GM12878 (cell line): Measurements from ENCODE around the gene CNOT11. TPM values are rescaled to one million over a fixed set of nuclear protein-coding genes. Genes with fewer than 3 reads are reported as not detected.
A peak's percentile ranks its signal among the peaks of the same experiment; 100 is the strongest.
"Not testable (repeated sequence)": the region's sequence is repeated elsewhere in the genome, so short reads cannot be mapped to it uniquely, and the experiment has no call there.

Experiments used
- ATAC-seq: fragments of 200-7000 bp; cut with Tn5 transposase; 3 replicates; pipeline ENCODE4 v1.9.1; 2020; ENCODE audit warnings: mild to moderate bottlenecking, moderate library complexity
- BruUV-seq: library from RNA; stranded (reverse); fragments of 400-500 nt; replicated peaks from 2 replicates; lab custom pipeline; 2021; lab: Mats Ljungman, UMichigan
- CTCF ChIA-PET: fragments of 300-600 bp; sonication (Branson Sonifier 250); formaldehyde crosslinking; extraction: SDS; loops from one replicate; lab custom pipeline; 2021; ENCODE audit warnings: inconsistent platforms; lab: Yijun Ruan, JAX
- POLR2A ChIA-PET: fragments of 350-600 bp; formaldehyde crosslinking; extraction: SDS; loops from one replicate; lab custom pipeline; 2021; ENCODE audit warnings: inconsistent platforms; lab: Charles Lee
- RAD21 ChIA-PET: fragments of 300-600 bp; sonication (Branson Sonifier 250); formaldehyde crosslinking; loops from one replicate; lab custom pipeline; 2023; ENCODE audit warnings: antibody characterized with exemption; ENCODE audit not compliant: unreplicated experiment; lab: Charles Lee
- SMC1A ChIA-PET: fragments of 300-600 bp; sonication (Branson Sonifier 250); formaldehyde crosslinking; loops from one replicate; lab custom pipeline; 2023; ENCODE audit not compliant: unreplicated experiment, uncharacterized antibody; lab: Charles Lee
- DNase-seq: peaks from one replicate; pipeline ENCODE4 v3.0.0-alpha.2; 2011; ENCODE audit warnings: low read depth, low spot score
- FAIRE-seq: peaks from 3 replicates; lab custom pipeline; 2011; peaks lifted over from hg19 to GRCh38; lab: Jason Lieb, UNC
- H2AFZ ChIP-seq: 2 replicates; pipeline ENCODE4 v1.6.0; 2011; ENCODE audit warnings: low read depth, low read length, control low read depth; ENCODE audit not compliant: control insufficient read depth
- H3K27ac ChIP-seq: 2 replicates; pipeline ENCODE4 v1.5.1; 2011; ENCODE audit warnings: control low read depth; ENCODE audit not compliant: control insufficient read depth, insufficient read depth
- H3K27me3 ChIP-seq, 2 experiments: replicated peaks in 1 of 2; 2 replicates each; pipeline versions ENCODE4 v1.6.0 to v1.6.1; 2011; ENCODE audit warnings: low read length in 1 of 2; ENCODE audit not compliant: control insufficient read depth in 2 of 2, insufficient read depth in 2 of 2
- H3K36me3 ChIP-seq, 2 experiments: 2 replicates each; pipeline ENCODE4 v1.5.1; 2011; ENCODE audit warnings: low read length in 1 of 2; ENCODE audit not compliant: control insufficient read depth in 2 of 2, insufficient read depth in 2 of 2
- H3K4me1 ChIP-seq: 2 replicates; pipeline ENCODE4 v1.6.1; 2011; ENCODE audit warnings: mild to moderate bottlenecking, low read length, moderate library complexity, mixed read lengths; ENCODE audit not compliant: control insufficient read depth, insufficient read depth
- H3K4me2 ChIP-seq: 2 replicates; pipeline ENCODE4 v1.6.0; 2011; ENCODE audit warnings: control low read depth; ENCODE audit not compliant: control insufficient read depth, insufficient read depth
- H3K4me3 ChIP-seq: fragments of 200-600 bp; sonication (generic); 2 replicates; pipeline ENCODE4 v1.5.1; 2016
- H3K79me2 ChIP-seq: 2 replicates; pipeline ENCODE4 v1.6.0; 2011; ENCODE audit warnings: low read length; ENCODE audit not compliant: control insufficient read depth, insufficient read depth
- H3K9ac ChIP-seq: 2 replicates; pipeline ENCODE4 v1.8.0; 2011; ENCODE audit warnings: low read length, control low read depth, mixed read lengths; ENCODE audit not compliant: control insufficient read depth, insufficient read depth
- H3K9me3 ChIP-seq: replicated peaks from 3 replicates; pipeline ENCODE4 v1.5.1; 2011; ENCODE audit warnings: mild to moderate bottlenecking, low read length; ENCODE audit not compliant: control insufficient read depth, insufficient read depth
- H4K20me1 ChIP-seq: 2 replicates; pipeline ENCODE4 v1.6.0; 2011; ENCODE audit not compliant: control insufficient read depth, insufficient read depth
- BACH1 ChIP-seq: fragments of 450-650 bp; IDR thresholded peaks from 2 replicates; pipeline ENCODE4 v1.6.1; 2017; ENCODE audit warnings: mild to moderate bottlenecking, borderline replicate concordance
- CBX5 ChIP-seq: sonication (generic); IDR thresholded peaks from 2 replicates; pipeline ENCODE4 v1.6.1; 2016; ENCODE audit warnings: low read depth, moderate library complexity, mild to moderate bottlenecking, inconsistent platforms
- NBN ChIP-seq: fragments of 450-650 bp; IDR thresholded peaks from 2 replicates; pipeline ENCODE4 v1.6.1; 2016
- RAD51 ChIP-seq: fragments of 450-650 bp; IDR thresholded peaks from 2 replicates; pipeline ENCODE4 v1.6.1; 2016; ENCODE audit warnings: moderate library complexity, mild to moderate bottlenecking, inconsistent platforms
- RFX5 ChIP-seq: IDR thresholded peaks from 2 replicates; pipeline ENCODE4 v1.6.1; 2011; ENCODE audit warnings: low read depth, low read length, improper control_type of control experiment
- WGBS: methylation state at CpG from one replicate; pipeline ENCODE4 v1.1.6; 2016; ENCODE audit warnings: low lambda C conversion rate; ENCODE audit not compliant: insufficient replicate concordance, insufficient coverage; ENCODE audit errors: missing lambda C conversion rate; 5-methylcytosine and 5-hydroxymethylcytosine counted together
- in situ Hi-C: fragments of 300-500 bp; cut with MboI; formaldehyde crosslinking; loops from 9 replicates; pipeline ENCODE4 v1.14.3; 2018; ENCODE audit warnings: mixed read lengths
- intact Hi-C: fragments of 100-400 bp; cut with micrococcal nuclease; formaldehyde crosslinking; loops from one replicate; pipeline ENCODE4 v1.14.2; 2022; ENCODE audit not compliant: unreplicated experiment
- polyA plus RNA-seq, 11 experiments: library from polyadenylated mRNA; depleted of rRNA in 4 of 11; unstranded in 6 of 11; stranded (reverse) in 5 of 11; fragments of >200 nt; fragmentation: Nextera tagmentation in 4 of 11; fragmentation: Illumina TruSeq in 1 of 11; extraction: Ambion mirVana in 4 of 11; extraction: Trizol in 1 of 11; gene quantifications; 1 replicate in 1 of 11; 2 replicates in 10 of 11; pipeline versions ENCODE4 v1.2.1 to v1.2.3, GENCODE V29; 2011 to 2016; ENCODE audit warnings: inconsistent platforms in 2 of 11, missing spikeins in 2 of 11, low read depth in 1 of 11
- total RNA-seq, 4 experiments: library from RNA; depleted of rRNA in 3 of 4; stranded (reverse); fragments of >200 nt in 3 of 4; fragmentation: Illumina TruSeq in 1 of 4; extraction: Trizol in 1 of 4; gene quantifications; 2 replicates each; pipeline versions ENCODE4 v1.2.1 to v1.2.3, GENCODE V29; 2013 to 2021

CNOT11 gene
- total and polyA plus RNA-seq, 10 of the 15 experiments (the other 5 are each of a cell fraction or from before 2014, with no cell fraction given), result 10.8 to 111 (median 50.5) TPM

GRCh38 chr2:101310834-101311695, 58.4 kb downstream of the CNOT11 start:
- BruUV-seq, result no TSS peak

GRCh38 chr2:101311696-101312017, 59.0 kb downstream of the CNOT11 start:
- FAIRE-seq, result no peak
- DNase-seq, result no peak
- ChIA-PET RAD21 (no interaction called here), POLR2A (no interaction called here), SMC1A (interaction anchor here (0.6 to 1.8 kb wide), 2 partner anchors 24 to 58 kb away, joined by 4 read pairs; no protein-coding TSS in a partner anchor), CTCF (interaction anchor here (1.5 kb wide), 1 partner anchor 30 kb away, joined by 4 read pairs; no protein-coding TSS in a partner anchor)
- H3K4me2 ChIP-seq, result no peak overlapping the region
- no peak for ATAC-seq
- no peak overlapping the region for H3K4me3 ChIP-seq
- in situ Hi-C loops, result no loop called here
- BruUV-seq, result no TSS peak
- no peak for TF ChIP-seq CBX5
- 0 out of 2 replicates have a peak, but pooled peaks have one; percentile 8 for TF ChIP-seq RAD51
- no peaks in the 10 kb centered on the region for H3K36me3 ChIP-seq
- no peak overlapping the region for H3K9ac ChIP-seq
- intact Hi-C loops, result no loop called here
- 0% methylated on average over 3 of the region's 3 CpGs for WGBS
- no peak overlapping the region for H3K27ac ChIP-seq
- no peaks in the 10 kb centered on the region for H3K9me3 ChIP-seq
- peaks cover 9% of the 10 kb centered on the region for H3K79me2 ChIP-seq
- no peaks in the 10 kb centered on the region for H3K27me3 ChIP-seq
- H3K4me1 ChIP-seq, result peaks cover 16% of the 10 kb centered on the region
- H4K20me1 ChIP-seq, result no peaks in the 10 kb centered on the region
- no peak overlapping the region for H2AFZ ChIP-seq

More at GRCh38 chr2:101310834-101311695, 58.4 kb downstream of the CNOT11 start:
- no peaks in the 10 kb centered on the region for H4K20me1 ChIP-seq
- no peak for ATAC-seq
- H3K27ac ChIP-seq, result no peak overlapping the region
- SMC1A ChIA-PET, result interaction anchor here (0.6 to 1.8 kb wide), 3 partner anchors 25 to 520 kb away, joined by 3 to 4 read pairs (median 4); no protein-coding TSS in a partner anchor
- TF ChIP-seq RFX5 (no peak), BACH1 (no peak), RAD51 (peak; percentile 32; the same call in 1 of the 2 replicates), NBN (no peak)
- TF ChIP-seq, all 136 proteins: peak for 1
- no peak overlapping the region for H2AFZ ChIP-seq
- no peak overlapping the region for H3K4me3 ChIP-seq
- no peak overlapping the region for H3K9ac ChIP-seq
- DNase-seq, result no peak
- CTCF ChIA-PET, result interaction anchor here (1.1 to 1.5 kb wide), 2 partner anchors 31 to 70 kb away, joined by 3 to 4 read pairs; no protein-coding TSS in a partner anchor
- peaks cover 20% of the 10 kb centered on the region for H3K4me1 ChIP-seq
- intact Hi-C loops (no loop called here), in situ Hi-C loops (no loop called here)
- H3K27me3 ChIP-seq, result no peaks in the 10 kb centered on the region
- WGBS, result 54% methylated on average over 7 of the region's 7 CpGs
- H3K4me2 ChIP-seq, result no peak overlapping the region
- no peak for FAIRE-seq
- no peaks in the 10 kb centered on the region for H3K36me3 ChIP-seq
- POLR2A ChIA-PET, result no interaction called here
- peaks cover 14% of the 10 kb centered on the region for H3K79me2 ChIP-seq
- H3K9me3 ChIP-seq, result no peaks in the 10 kb centered on the region
- RAD21 ChIA-PET, result no interaction called here

GRCh38 chr2:101316568-101316967, 63.9 kb downstream of the CNOT11 start:
- H3K79me2 ChIP-seq, SMC1A ChIA-PET, H3K4me1 ChIP-seq, H3K9ac ChIP-seq, ATAC-seq, in situ Hi-C loops, H3K4me3 ChIP-seq, H3K9me3 ChIP-seq, DNase-seq, H3K27me3 ChIP-seq, BruUV-seq, H2AFZ ChIP-seq, intact Hi-C loops, FAIRE-seq, RAD21 ChIA-PET, CTCF ChIA-PET, H3K36me3 ChIP-seq, H3K27ac ChIP-seq, H4K20me1 ChIP-seq, H3K4me2 ChIP-seq, POLR2A ChIA-PET: not testable (repeated sequence)
- WGBS, result 82% methylated on average over 5 of the region's 6 CpGs
